ENCODE data around the gene SCFD2.

SCFD2 gene

GRCh38 chr4:52869656-52870055 lies 496.2 kb downstream of the SCFD2 start:
- no peak for DNase-seq

- DNase-seq: no peak
These were observed 496.7 kb downstream of the SCFD2 start for GRCh38 chr4:52869196-52869595.

- no peak for DNase-seq
These were observed 497.7 kb downstream of the SCFD2 start for GRCh38 chr4:52868133-52868532.

- DNase-seq: no peak
These were observed 498.7 kb downstream of the SCFD2 start for GRCh38 chr4:52867163-52867562.

- no peak for DNase-seq
These were observed 499.1 kb downstream of the SCFD2 start for GRCh38 chr4:52866734-52867133.

GRCh38 chr4:52865300-52865699 lies 500.6 kb downstream of the SCFD2 start:
- DNase-seq: no peak

- DNase-seq: no peak
These were observed 501.1 kb downstream of the SCFD2 start for GRCh38 chr4:52864793-52865192.

GRCh38 chr4:52863324-52863723 lies 502.5 kb downstream of the SCFD2 start:
- no peak for DNase-seq

- DNase-seq: no peak
These were observed 503.2 kb downstream of the SCFD2 start for GRCh38 chr4:52862639-52863161.

GRCh38 chr4:52861879-52862616 lies 503.8 kb downstream of the SCFD2 start, which contains the start of gene RASL11B:
RASL11B (plus strand) TSS chr4:52862317; CDS start chr4:52862508, 191 bp downstream.
- peak; percentile 78 to 97 (median 93) for DNase-seq

GRCh38 chr4:52861171-52861823 lies 504.6 kb downstream of the SCFD2 start:
- DNase-seq: no peak

- DNase-seq: peak in 1 of 3 donors; percentile 16
These were observed 505.5 kb downstream of the SCFD2 start for GRCh38 chr4:52860361-52860760.

- DNase-seq: peak; percentile 64 to 72 (median 70)
These were observed 509.1 kb downstream of the SCFD2 start for GRCh38 chr4:52856801-52857200.

- peak; percentile 30 to 61 (median 53) for DNase-seq
These were observed 512.5 kb downstream of the SCFD2 start for GRCh38 chr4:52853351-52853750.

GRCh38 chr4:52852711-52853110 lies 513.1 kb downstream of the SCFD2 start:
- no peak for DNase-seq

- DNase-seq: peak in 1 of 3 donors; percentile 18
These were observed 513.8 kb downstream of the SCFD2 start for GRCh38 chr4:52852041-52852440.

- no peak for DNase-seq
These were observed 515.3 kb downstream of the SCFD2 start for GRCh38 chr4:52850406-52851124.

- no peak for DNase-seq
These were observed 517.6 kb downstream of the SCFD2 start for GRCh38 chr4:52848254-52848653.

GRCh38 chr4:52846502-52846901 lies 519.4 kb downstream of the SCFD2 start:
- DNase-seq: no peak

GRCh38 chr4:52844596-52844995 lies 521.3 kb downstream of the SCFD2 start:
- no peak for DNase-seq

GRCh38 chr4:52843958-52844357 lies 521.9 kb downstream of the SCFD2 start:
- DNase-seq: peak; percentile 62 to 67 (median 62)

GRCh38 chr4:52843351-52843750 lies 522.5 kb downstream of the SCFD2 start:
- DNase-seq: no peak

- DNase-seq: no peak
These were observed 523.1 kb downstream of the SCFD2 start for GRCh38 chr4:52842792-52843191.

All from suppressor macrophage treated with lipopolysaccharide for 1 hour (primary cell).